HG03135 (cell line): Measurements from ENCODE around the gene CHST8.

Experiments used
- ATAC-seq: cut with Tn5 transposase; IDR thresholded peaks from one replicate; pipeline ENCODE4 v1.9.1; 2021; ENCODE audit warnings: mild to moderate bottlenecking, moderate library complexity; ENCODE audit not compliant: unreplicated experiment

The CHST8 gene

GRCh38 chr19:33780746-33781145, 159.0 kb downstream of the CHST8 start:
- ATAC-seq, result no peak

- no peak for ATAC-seq
Measured at GRCh38 chr19:33781415-33781935, 159.7 kb downstream of the CHST8 start.

GRCh38 chr19:33781996-33782395, 160.2 kb downstream of the CHST8 start:
- no peak for ATAC-seq

GRCh38 chr19:33784432-33784831, 162.7 kb downstream of the CHST8 start:
- ATAC-seq, result no peak

GRCh38 chr19:33785795-33786194, 164.0 kb downstream of the CHST8 start:
- no peak for ATAC-seq

- no peak for ATAC-seq
Measured at GRCh38 chr19:33788676-33789075, 166.9 kb downstream of the CHST8 start.

- ATAC-seq, result no peak
Measured at GRCh38 chr19:33789344-33789743, 167.6 kb downstream of the CHST8 start.

GRCh38 chr19:33794683-33795369, 173.1 kb downstream of the CHST8 start:
- no peak for ATAC-seq

- ATAC-seq, result no peak
Measured at GRCh38 chr19:33795370-33796163, 173.8 kb downstream of the CHST8 start.

- no peak for ATAC-seq
Measured at GRCh38 chr19:33796164-33796875, 174.6 kb downstream of the CHST8 start, which contains the start of gene KCTD15. Gene KCTD15, plus strand, starts transcription at chr19:33796870. Its CDS starts 3,585 bp downstream, at chr19:33800455.

- no peak for ATAC-seq
Measured at GRCh38 chr19:33797802-33798671, 176.3 kb downstream of the CHST8 start.

GRCh38 chr19:33798681-33799111, 176.9 kb downstream of the CHST8 start:
- no peak for ATAC-seq

- no peak for ATAC-seq
Measured at GRCh38 chr19:33799476-33799875, 177.7 kb downstream of the CHST8 start.

GRCh38 chr19:33800012-33800680, 178.4 kb downstream of the CHST8 start:
- ATAC-seq, result no peak

GRCh38 chr19:33801411-33801810, 179.7 kb downstream of the CHST8 start:
- no peak for ATAC-seq

- no peak for ATAC-seq
Measured at GRCh38 chr19:33802001-33802400, 180.2 kb downstream of the CHST8 start.

- ATAC-seq, result no peak
Measured at GRCh38 chr19:33802801-33803200, 181.0 kb downstream of the CHST8 start.

GRCh38 chr19:33803383-33803782, 181.6 kb downstream of the CHST8 start:
- no peak for ATAC-seq

GRCh38 chr19:33804021-33804799, 182.5 kb downstream of the CHST8 start:
- ATAC-seq, result no peak
